Thoracic aorta (tissue), 2 donors: Measurements from ENCODE around the gene TCFL5. TPM values are rescaled to one million over a fixed set of nuclear protein-coding genes. Genes with fewer than 3 reads are reported as not detected.

ENCODE experiments used
- ATAC-seq: fragments of 150-250 bp; one replicate; pipeline ENCODE4 v1.8.0; 2017; ENCODE audit warnings: low read depth; ENCODE audit not compliant: insufficient number of reproducible peaks, low FRiP score
- DNase-seq: peaks from one replicate; pipeline ENCODE4 v3.0.0-alpha.2; 2020; ENCODE audit warnings: low spot score
- H3K27ac ChIP-seq, 2 donors: fragments of 200-600 bp; sonication (generic); 1 replicate in 1 of 2; 2 replicates in 1 of 2; pipeline ENCODE4 v1.5.1; 2016; ENCODE audit warnings: mild to moderate bottlenecking in 2 of 2, moderate library complexity in 2 of 2
- H3K27me3 ChIP-seq: fragments of 200-600 bp; sonication (generic); replicated peaks from 2 replicates; pipeline ENCODE4 v1.6.0; 2016; ENCODE audit warnings: mild to moderate bottlenecking; ENCODE audit not compliant: insufficient read depth
- H3K36me3 ChIP-seq: fragments of 200-600 bp; sonication (generic); one replicate; pipeline ENCODE4 v1.5.1; 2016
- H3K4me1 ChIP-seq, 2 donors: fragments of 200-600 bp; sonication (generic); 1 replicate in 1 of 2; 2 replicates in 1 of 2; pipeline versions ENCODE4 v1.5.1 to v1.6.0; 2016; ENCODE audit warnings: low read depth in 2 of 2, mild to moderate bottlenecking in 1 of 2; ENCODE audit not compliant: control insufficient read depth in 1 of 2
- H3K4me3 ChIP-seq: fragments of 200-600 bp; sonication (generic); 2 replicates; pipeline ENCODE4 v1.5.1; 2016; ENCODE audit warnings: mild to moderate bottlenecking
- H3K9me3 ChIP-seq: fragments of 200-600 bp; sonication (generic); 2 replicates; pipeline ENCODE4 v1.5.1; 2016
- CTCF ChIP-seq: fragments of 200-600 bp; sonication (generic); IDR thresholded peaks from one replicate; pipeline ENCODE4 v1.5.1; 2019; ENCODE audit warnings: antibody characterized with exemption
- total RNA-seq, 2 donors: library from RNA; depleted of rRNA; stranded (reverse); fragments of >200 nt; gene quantifications; one replicate each; pipeline versions ENCODE4 v1.1.0 to v1.2.3, GENCODE V29; 2016

TCFL5 gene
- total RNA-seq = 1 to 10 TPM; 3.8 to 6.2 TPM

GRCh38 chr20:62861726-62862336, at the start of gene TCFL5:
Gene TCFL5, minus strand, starts transcription at chr20:62861822. Its CDS starts 152 bp downstream, at chr20:62861670.
- H3K36me3 ChIP-seq = no peaks in the 10 kb centered on the region
- no peak within 1 kb of the TSS for H3K27ac ChIP-seq
- peak; percentile 36 for DNase-seq
- TF ChIP-seq CTCF = no peak
- H3K27me3 ChIP-seq = no peaks in the 10 kb centered on the region
- no peaks in the 10 kb centered on the region for H3K9me3 ChIP-seq
- peak; percentile 77 for ATAC-seq
- peaks cover 0 to 10% of the 10 kb centered on the region in 2 donors for H3K4me1 ChIP-seq
- peak within 1 kb of the TSS; percentile 62 for H3K4me3 ChIP-seq

GRCh38 chr20:62910777-62911497, 49.3 kb upstream of the TCFL5 start:
- ATAC-seq (no peak), DNase-seq (no peak)
- H3K4me3 ChIP-seq = no peak overlapping the region
- H3K9me3 ChIP-seq = no peaks in the 10 kb centered on the region
- peaks cover 70% of the 10 kb centered on the region for H3K36me3 ChIP-seq
- H3K27me3 ChIP-seq = no peaks in the 10 kb centered on the region
- peaks cover 22 to 50% of the 10 kb centered on the region in 2 donors for H3K4me1 ChIP-seq
- no peak overlapping the region for H3K27ac ChIP-seq
- TF ChIP-seq CTCF = no peak

GRCh38 chr20:62910217-62910766, 48.7 kb upstream of the TCFL5 start:
- no peak overlapping the region for H3K4me3 ChIP-seq
- no peaks in the 10 kb centered on the region for H3K9me3 ChIP-seq
- H3K27ac ChIP-seq = no peak overlapping the region
- no peaks in the 10 kb centered on the region for H3K27me3 ChIP-seq
- ATAC-seq = no peak
- peaks cover 22 to 44% of the 10 kb centered on the region in 2 donors for H3K4me1 ChIP-seq
- DNase-seq = no peak
- TF ChIP-seq CTCF = no peak
- peaks cover 77% of the 10 kb centered on the region for H3K36me3 ChIP-seq

GRCh38 chr20:62908971-62909791, 47.6 kb upstream of the TCFL5 start:
- Histone ChIP-seq H3K9me3 (no peaks in the 10 kb centered on the region), H3K4me1 (peaks cover 13 to 33% of the 10 kb centered on the region in 2 donors), H3K27ac (no peak overlapping the region), H3K4me3 (no peak overlapping the region), H3K27me3 (no peaks in the 10 kb centered on the region), H3K36me3 (peaks cover 86% of the 10 kb centered on the region)
- TF ChIP-seq CTCF = no peak
- DNase-seq = no peak
- no peak for ATAC-seq
